Activated T-helper 17 cell treated with anti-CD3 and anti-CD28 coated beads, Interleukin-2, amount 50 U/mL, for 72 hours (primary cell): ENCODE measurements around the gene ITGAV. TPM values are rescaled to one million over a fixed set of nuclear protein-coding genes. Genes with fewer than 3 reads are reported as not detected.

Source experiments
- ATAC-seq: fragments of 150-1000 bp; cut with Tn5 transposase; replicated peaks from 2 replicates; pipeline ENCODE4 v1.10.0; 2021; ENCODE audit warnings: mild to moderate bottlenecking, moderate library complexity
- H3K27ac Mint-ChIP-seq: one replicate; pipeline ENCODE4 v1.8.0; 2022; ENCODE audit warnings: mixed read lengths
- H3K27me3 Mint-ChIP-seq: one replicate; pipeline ENCODE4 v1.8.0; 2022; ENCODE audit warnings: mixed read lengths
- H3K36me3 Mint-ChIP-seq: one replicate; pipeline ENCODE4 v1.8.0; 2022; ENCODE audit warnings: low read depth, mild to moderate bottlenecking, mixed read lengths
- H3K4me1 Mint-ChIP-seq: one replicate; pipeline ENCODE4 v1.8.0; 2022; ENCODE audit warnings: mixed read lengths
- H3K4me3 Mint-ChIP-seq: one replicate; pipeline ENCODE4 v1.8.0; 2022; ENCODE audit warnings: mild to moderate bottlenecking, mixed read lengths
- H3K9me3 Mint-ChIP-seq: one replicate; pipeline ENCODE4 v1.8.0; 2022; ENCODE audit warnings: mixed read lengths
- total RNA-seq, 2 donors: library from RNA; stranded (reverse); gene quantifications; one replicate each; pipeline ENCODE4 v1.2.3, GENCODE V29; 2022

The ITGAV gene
- total RNA-seq, 2 donors from 2014 or later, result 10.0 to 12.1 TPM

DNA sequence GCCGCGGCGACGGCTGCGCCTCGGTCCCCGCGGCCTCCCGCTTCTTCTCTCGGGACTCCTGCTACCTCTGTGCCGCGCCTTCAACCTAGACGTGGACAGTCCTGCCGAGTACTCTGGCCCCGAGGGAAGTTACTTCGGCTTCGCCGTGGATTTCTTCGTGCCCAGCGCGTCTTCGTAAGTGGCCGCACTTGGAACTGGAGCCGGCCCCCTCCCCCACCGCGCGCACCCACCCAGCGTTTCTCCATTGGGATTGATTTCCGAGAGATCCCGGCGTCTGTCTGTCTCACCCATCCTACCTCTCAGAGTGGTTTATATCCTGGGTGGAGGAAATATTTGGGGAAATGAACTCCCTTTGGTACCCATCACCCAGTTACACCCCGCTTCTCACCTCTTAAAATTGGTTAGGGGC lies 498 bp downstream of the ITGAV start:
- Mint-ChIP-seq H3K9me3 (no peaks in the 10 kb centered on the region), H3K4me1 (peaks cover 8% of the 10 kb centered on the region), H3K4me3 (peak overlapping the region; percentile 86), H3K27ac (peak overlapping the region; percentile 83), H3K27me3 (peaks cover 2% of the 10 kb centered on the region), H3K36me3 (no peaks in the 10 kb centered on the region)
- no peak for ATAC-seq

DNA sequence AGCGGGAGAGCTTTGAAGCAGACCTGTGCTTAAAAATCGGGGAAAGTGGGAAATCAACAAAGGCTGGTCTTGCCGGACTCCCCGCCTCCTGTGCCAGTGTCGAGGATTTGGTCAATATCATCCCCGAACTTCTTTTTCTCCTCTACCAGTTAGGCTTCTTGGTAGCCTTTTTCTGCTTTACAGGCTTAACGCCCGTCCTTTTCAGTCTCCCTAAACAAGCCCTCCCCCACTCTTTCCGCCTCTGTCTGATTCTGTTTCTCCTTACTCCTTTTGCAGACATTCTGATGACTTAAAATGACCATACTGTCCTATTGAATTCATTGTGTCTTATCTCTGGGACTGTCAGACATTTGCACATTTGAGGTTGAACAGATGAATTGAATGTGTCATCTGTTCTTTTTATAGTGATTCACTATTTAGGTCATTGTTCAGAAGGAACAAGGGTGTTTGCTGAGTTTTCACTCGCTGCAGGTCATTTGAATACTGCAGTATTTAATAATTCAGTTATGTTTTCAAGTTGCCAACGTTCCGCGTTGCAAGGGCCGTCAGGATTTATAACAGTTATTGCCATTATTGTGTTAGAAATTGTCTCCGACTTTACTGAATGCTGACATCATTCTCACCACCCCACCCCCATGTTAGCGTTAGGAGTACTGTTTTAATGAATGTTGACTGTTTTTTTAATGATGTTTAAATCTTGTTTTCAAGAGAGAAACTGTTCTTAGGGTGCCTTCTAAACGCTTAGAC lies 1.1 kb downstream of the ITGAV start:
- H3K9me3 Mint-ChIP-seq, result no peaks in the 10 kb centered on the region
- no peaks in the 10 kb centered on the region for H3K36me3 Mint-ChIP-seq
- H3K4me3 Mint-ChIP-seq, result peak overlapping the region; percentile 86
- peak overlapping the region; percentile 83 for H3K27ac Mint-ChIP-seq
- peaks cover 11% of the 10 kb centered on the region for H3K4me1 Mint-ChIP-seq
- H3K27me3 Mint-ChIP-seq, result no peaks in the 10 kb centered on the region
- peak; percentile 38 for ATAC-seq

DNA sequence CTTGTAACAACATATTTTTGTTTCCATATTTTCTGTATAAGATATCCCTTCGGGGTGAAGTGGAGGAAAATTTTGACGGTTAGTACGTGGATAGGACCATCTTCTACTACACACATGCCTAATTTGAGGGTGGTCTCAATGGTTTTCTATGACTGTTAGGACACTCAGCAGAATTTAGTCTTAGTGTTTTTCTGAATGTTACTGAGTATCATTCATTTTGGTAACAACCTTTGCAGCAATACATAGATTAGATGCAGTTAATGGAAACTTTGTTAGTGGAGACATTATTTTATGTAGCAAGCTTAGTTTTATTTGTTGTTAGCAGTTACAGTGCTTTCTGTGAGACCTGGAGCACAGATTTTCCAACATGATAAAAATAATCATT lies 1.6 kb downstream of the ITGAV start:
- Mint-ChIP-seq H3K27ac (no peak overlapping the region), H3K27me3 (no peaks in the 10 kb centered on the region), H3K4me1 (peaks cover 11% of the 10 kb centered on the region), H3K9me3 (no peaks in the 10 kb centered on the region), H3K36me3 (no peaks in the 10 kb centered on the region), H3K4me3 (peak overlapping the region; percentile 86)
- no peak for ATAC-seq

DNA sequence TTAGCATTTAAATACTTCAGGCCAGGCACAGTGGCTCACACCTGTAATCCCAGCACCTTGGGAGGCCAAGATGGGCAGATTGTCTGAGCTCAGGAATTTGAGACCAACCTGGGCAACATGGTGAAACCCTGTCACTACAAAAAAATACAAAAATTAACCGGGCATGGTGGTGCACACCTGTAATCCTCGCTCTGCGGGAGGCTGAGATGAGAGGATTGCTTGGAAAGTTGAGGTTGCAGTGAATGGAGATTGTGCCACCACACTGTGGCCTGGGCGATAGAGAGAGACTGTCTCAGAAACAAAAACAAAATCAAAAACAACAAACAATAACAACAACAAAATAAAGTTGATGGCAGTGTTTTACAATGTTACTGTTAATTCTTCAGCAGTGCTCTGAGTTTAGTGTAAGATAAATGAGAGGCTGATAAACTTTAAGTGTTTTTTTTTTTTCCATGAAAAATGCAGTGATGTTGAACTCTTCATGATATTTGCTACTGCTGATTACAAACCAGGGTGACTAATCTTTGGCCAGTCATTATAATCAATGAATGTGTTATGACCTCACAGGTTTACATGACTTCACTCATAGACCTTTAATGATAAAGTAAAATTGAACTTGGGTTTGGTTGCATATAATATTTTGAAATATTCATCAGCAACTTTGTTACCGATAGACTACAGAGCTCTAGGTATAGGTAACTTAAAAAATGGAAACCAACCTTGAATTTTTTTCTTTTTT lies 2.5 kb downstream of the ITGAV start:
- H3K36me3 Mint-ChIP-seq, result no peaks in the 10 kb centered on the region
- H3K4me3 Mint-ChIP-seq, result peak overlapping the region; percentile 86
- ATAC-seq, result no peak
- H3K4me1 Mint-ChIP-seq, result peaks cover 11% of the 10 kb centered on the region
- H3K27me3 Mint-ChIP-seq, result no peaks in the 10 kb centered on the region
- H3K27ac Mint-ChIP-seq, result no peak overlapping the region
- no peaks in the 10 kb centered on the region for H3K9me3 Mint-ChIP-seq

DNA sequence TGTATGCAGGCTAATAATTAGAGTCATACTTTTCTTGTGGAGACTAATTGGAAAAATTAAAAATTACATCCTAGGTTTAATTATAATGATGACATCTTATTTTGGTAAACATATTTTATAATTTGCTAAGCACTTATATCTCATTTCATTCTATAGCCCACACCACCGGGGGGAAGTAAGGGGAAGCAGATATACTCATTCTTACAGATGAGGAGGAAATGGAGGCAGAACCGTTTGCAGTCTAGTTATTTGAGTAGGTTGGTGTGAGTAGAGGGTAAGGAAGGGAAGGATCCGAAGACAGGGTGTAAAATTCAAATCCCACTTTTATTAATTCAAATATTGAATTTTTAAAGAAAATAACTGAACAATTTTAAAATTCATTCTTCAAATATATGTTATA lies 3.7 kb downstream of the ITGAV start:
- no peaks in the 10 kb centered on the region for H3K36me3 Mint-ChIP-seq
- peaks cover 11% of the 10 kb centered on the region for H3K4me1 Mint-ChIP-seq
- no peak for ATAC-seq
- H3K27me3 Mint-ChIP-seq, result no peaks in the 10 kb centered on the region
- no peak overlapping the region for H3K4me3 Mint-ChIP-seq
- no peaks in the 10 kb centered on the region for H3K9me3 Mint-ChIP-seq
- H3K27ac Mint-ChIP-seq, result no peak overlapping the region

DNA sequence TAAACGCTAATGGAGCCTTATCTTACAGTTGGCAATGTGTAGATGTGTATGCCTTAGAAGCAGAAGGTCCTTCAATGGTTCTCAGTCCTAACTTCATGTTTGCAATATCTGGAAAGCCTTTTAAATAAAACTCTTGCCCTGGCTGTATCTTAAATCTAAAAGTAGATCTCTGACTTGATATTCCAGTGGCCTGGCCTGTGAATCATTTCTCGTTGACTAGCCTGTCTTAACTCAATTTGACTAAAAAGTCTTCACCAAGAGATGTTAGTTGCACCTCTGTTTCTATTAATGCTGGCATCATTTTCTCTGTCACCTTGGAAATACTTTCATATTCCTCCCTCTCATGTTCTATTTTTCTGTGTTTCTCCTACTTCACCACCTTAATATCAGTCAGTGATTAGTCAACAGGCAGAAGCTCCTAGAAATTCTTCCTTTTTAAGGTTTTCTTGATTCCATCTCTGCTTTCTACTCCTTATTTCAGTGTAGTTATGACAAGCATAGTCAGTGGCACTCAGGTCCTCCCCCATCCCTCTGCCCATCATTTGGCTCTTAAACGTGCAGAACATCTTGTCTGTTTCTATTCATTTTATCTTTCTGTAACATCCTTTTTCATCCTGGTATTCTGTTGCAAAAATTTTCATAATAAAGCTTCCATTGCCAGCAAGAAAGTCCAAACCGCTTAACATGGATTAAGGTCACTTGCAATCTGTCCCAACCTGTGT lies 4.3 kb downstream of the ITGAV start:
- Mint-ChIP-seq H3K36me3 (no peaks in the 10 kb centered on the region), H3K4me3 (no peak overlapping the region), H3K27ac (no peak overlapping the region), H3K9me3 (no peaks in the 10 kb centered on the region), H3K27me3 (no peaks in the 10 kb centered on the region), H3K4me1 (peaks cover 7% of the 10 kb centered on the region)
- no peak for ATAC-seq

DNA sequence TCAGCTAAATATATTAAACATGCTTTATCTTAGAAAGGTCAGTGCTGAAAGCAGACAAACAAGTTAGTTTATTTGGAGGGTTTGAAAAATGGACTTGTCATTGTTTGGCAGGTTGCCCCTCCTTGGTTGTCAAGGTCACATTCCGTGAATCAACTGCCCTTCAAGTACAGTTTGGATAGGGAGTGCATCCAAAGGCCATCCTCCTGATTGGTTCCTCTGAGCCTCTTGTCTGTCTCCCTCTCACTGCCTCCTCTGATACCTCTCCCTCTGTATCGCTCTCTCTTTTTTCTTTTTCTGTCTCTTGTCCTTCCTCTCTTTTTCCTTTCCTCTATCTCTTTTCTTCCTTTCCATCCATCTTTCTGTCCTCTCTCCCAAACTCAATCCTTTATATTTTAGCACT lies 5.4 kb downstream of the ITGAV start:
- Mint-ChIP-seq H3K27me3 (no peaks in the 10 kb centered on the region), H3K9me3 (no peaks in the 10 kb centered on the region), H3K4me1 (peaks cover 5% of the 10 kb centered on the region), H3K4me3 (no peak overlapping the region), H3K27ac (no peak overlapping the region), H3K36me3 (no peaks in the 10 kb centered on the region)
- no peak for ATAC-seq

DNA sequence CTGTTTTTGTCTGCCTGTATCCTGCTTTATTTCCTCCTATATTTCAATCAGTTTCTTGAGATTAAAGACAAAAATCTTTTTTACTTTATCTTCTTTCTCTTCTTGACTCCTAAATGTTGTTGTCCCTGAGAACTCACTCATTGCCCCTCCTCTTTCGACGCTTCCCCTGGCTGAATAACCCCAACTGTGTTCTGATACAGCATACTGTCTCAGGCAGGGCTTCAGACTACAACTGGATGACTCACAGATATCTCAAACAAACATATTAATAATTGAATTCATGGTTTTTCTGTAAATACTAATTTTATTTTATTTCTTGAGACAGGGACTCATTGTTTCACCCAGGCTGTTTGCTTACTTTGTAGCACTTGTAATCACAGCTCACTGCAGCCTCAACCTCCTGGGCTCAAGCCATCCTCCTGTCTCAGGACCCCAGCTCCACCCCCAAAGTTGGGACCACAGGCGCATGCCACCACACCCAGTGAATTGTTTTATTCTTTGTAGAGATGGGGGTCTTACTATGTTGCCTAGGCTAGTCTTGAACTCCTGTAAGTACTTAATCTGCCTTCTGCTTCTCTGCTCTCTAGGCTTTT lies 9.4 kb downstream of the ITGAV start:
- Mint-ChIP-seq H3K27me3 (no peaks in the 10 kb centered on the region), H3K4me3 (no peak overlapping the region), H3K36me3 (peaks cover 22% of the 10 kb centered on the region), H3K4me1 (peaks cover 5% of the 10 kb centered on the region), H3K9me3 (no peaks in the 10 kb centered on the region), H3K27ac (no peak overlapping the region)
- no peak for ATAC-seq

DNA sequence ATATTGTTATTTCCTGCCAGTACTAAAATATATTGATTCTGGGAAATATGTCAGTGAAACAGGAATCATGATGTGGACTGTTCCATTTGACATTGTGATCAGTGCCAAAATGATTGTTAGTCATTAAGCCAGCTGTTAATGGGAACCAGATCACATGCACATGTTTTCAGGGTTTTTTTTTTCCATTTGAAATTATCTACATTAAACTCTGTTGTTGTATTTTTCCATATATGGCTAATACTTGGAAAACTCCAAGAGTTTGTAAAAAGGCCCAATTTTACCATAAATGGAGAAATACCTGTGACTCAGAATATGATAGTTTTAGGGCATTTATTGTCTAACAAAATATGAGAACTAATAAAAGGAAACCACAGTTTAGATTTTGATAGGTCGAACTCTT lies 13.4 kb downstream of the ITGAV start:
- H3K9me3 Mint-ChIP-seq, result no peaks in the 10 kb centered on the region
- H3K4me1 Mint-ChIP-seq, result no peaks in the 10 kb centered on the region
- H3K27me3 Mint-ChIP-seq, result no peaks in the 10 kb centered on the region

DNA sequence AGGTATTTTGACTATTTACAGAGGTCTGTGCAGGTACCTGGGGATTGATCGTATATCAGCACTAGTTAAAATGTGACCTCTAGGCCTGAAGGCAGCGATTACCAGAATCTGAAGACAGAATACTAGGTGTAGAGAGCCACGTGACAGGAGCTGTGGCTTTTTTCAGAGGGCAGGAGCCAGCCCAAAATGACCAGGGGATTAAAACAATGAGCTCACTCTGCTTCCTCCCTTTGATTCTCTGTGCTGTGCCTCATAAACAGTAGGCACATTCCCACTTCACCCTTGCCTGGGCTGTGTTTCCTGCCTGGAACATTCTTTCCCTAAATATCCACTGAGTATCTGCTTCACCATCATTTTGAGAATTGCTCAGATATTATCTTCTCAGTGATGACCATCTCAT lies 15.2 kb downstream of the ITGAV start:
- H3K4me3 Mint-ChIP-seq, result no peak overlapping the region
- no peak for ATAC-seq
- no peak overlapping the region for H3K27ac Mint-ChIP-seq
- H3K27me3 Mint-ChIP-seq, result no peaks in the 10 kb centered on the region
- peaks cover 27% of the 10 kb centered on the region for H3K36me3 Mint-ChIP-seq
- no peaks in the 10 kb centered on the region for H3K9me3 Mint-ChIP-seq
- no peaks in the 10 kb centered on the region for H3K4me1 Mint-ChIP-seq

More for the DNA sequence above, 13.4 kb downstream of the ITGAV start:
- H3K27ac Mint-ChIP-seq, result no peak overlapping the region
- no peak overlapping the region for H3K4me3 Mint-ChIP-seq
- no peak for ATAC-seq
- peaks cover 27% of the 10 kb centered on the region for H3K36me3 Mint-ChIP-seq

DNA sequence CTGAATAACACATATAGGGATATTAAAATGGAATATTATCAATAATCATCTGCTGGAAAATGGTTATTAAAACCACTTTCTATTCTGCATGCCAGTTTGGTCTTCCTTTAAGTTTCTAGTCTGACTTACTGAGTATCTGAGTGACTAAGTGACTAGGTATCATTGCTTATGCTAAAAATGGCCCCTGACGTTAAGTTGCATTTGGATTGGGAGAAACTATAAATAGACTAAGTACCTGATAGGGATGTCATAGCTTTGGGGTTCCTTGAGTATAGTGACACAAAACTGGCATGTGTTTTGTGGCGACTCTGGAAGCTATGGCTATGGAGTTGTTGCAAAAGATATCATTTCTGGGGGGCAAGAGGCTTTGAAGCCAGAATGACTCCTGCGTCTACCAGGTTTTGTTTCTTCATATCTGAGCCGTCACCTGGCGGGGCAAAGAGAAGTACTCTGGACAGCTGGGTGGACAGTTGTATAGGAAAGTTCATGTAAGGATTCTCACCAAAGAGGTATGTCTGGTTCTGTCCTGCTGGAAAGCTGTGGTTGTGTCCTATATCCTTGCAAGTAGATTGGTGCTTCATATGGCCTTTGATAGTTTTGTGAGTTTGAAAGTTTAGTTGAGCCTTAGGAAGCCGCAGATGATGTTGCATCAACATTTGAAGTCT lies 17.9 kb downstream of the ITGAV start:
- H3K4me1 Mint-ChIP-seq, result no peaks in the 10 kb centered on the region
- no peak overlapping the region for H3K27ac Mint-ChIP-seq
- H3K27me3 Mint-ChIP-seq, result no peaks in the 10 kb centered on the region
- no peak overlapping the region for H3K4me3 Mint-ChIP-seq
- no peak for ATAC-seq
- peaks cover 17% of the 10 kb centered on the region for H3K36me3 Mint-ChIP-seq
- no peaks in the 10 kb centered on the region for H3K9me3 Mint-ChIP-seq

DNA sequence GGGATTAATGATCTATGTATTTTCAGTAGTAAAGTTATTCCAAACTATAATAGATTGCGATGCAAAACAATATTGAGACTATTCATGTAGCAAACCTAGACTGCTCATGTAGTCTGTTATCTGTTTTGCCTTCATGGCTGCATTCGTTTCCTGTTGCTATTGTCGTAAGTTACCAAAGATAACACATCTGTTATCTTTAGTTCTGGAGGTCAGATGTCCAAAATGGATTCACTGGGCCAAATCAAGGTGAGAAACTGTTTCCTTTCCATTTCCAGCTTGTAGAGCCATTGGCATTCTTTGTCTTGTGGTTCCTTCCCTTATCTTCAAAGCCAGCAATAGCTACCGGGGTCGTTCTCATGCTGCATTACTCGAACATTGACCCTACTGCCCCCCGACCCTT lies 20.9 kb downstream of the ITGAV start:
- H3K4me1 Mint-ChIP-seq, result no peaks in the 10 kb centered on the region
- no peaks in the 10 kb centered on the region for H3K36me3 Mint-ChIP-seq
- H3K27ac Mint-ChIP-seq, result no peak overlapping the region
- H3K9me3 Mint-ChIP-seq, result no peaks in the 10 kb centered on the region
- H3K27me3 Mint-ChIP-seq, result no peaks in the 10 kb centered on the region
- no peak overlapping the region for H3K4me3 Mint-ChIP-seq
- no peak for ATAC-seq

DNA sequence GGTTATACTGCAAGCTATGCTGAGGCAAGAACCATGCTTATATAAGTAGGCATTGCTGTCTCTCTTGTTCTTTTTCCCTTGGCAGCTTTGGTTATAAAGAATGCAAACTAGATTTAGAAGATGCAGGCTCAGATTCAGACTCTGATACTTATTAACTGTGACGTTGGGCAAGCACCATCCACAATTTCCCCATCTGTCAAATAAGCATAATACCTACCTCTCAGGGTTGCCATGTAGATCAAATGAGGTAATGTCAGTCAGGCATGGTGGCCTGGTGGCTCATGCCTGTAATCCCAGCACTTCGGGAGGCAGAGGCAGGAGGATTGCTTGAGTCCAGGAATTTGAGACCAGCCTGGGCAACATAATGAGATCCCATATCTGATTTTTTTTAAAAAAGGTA lies 21.7 kb downstream of the ITGAV start:
- Mint-ChIP-seq H3K36me3 (no peaks in the 10 kb centered on the region), H3K4me3 (no peak overlapping the region), H3K27me3 (no peaks in the 10 kb centered on the region), H3K4me1 (no peaks in the 10 kb centered on the region), H3K9me3 (no peaks in the 10 kb centered on the region), H3K27ac (no peak overlapping the region)
- ATAC-seq, result no peak

DNA sequence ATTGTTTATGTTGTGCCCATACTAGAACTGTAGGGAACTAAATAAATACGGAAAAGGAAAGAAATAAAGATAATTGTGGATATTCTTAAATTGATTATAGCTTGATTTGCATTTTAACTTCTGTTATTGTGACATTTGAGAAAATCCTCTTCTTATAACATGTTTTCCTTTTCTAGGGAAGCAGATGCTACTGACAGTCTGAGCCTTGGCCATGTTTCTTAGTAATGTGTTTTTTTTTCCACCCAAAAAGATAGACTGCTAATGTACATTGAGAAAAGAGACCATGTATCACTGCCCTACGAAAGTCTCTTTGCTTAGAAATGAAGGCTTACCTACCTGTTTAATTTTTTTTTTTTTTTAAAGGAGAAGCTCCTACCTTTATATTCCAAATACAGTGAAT lies 22.2 kb downstream of the ITGAV start:
- H3K9me3 Mint-ChIP-seq, result no peaks in the 10 kb centered on the region
- no peaks in the 10 kb centered on the region for H3K36me3 Mint-ChIP-seq
- ATAC-seq, result no peak
- H3K4me3 Mint-ChIP-seq, result no peak overlapping the region
- no peaks in the 10 kb centered on the region for H3K27me3 Mint-ChIP-seq
- no peak overlapping the region for H3K27ac Mint-ChIP-seq
- H3K4me1 Mint-ChIP-seq, result no peaks in the 10 kb centered on the region
